Glutamatergic neuron (in vitro differentiated cells): ENCODE measurements around the gene ADAMTS17. TPM values are rescaled to one million over a fixed set of nuclear protein-coding genes. Genes with fewer than 3 reads are reported as not detected.

Experiments
- DNase-seq: peaks from one replicate; pipeline ENCODE4 v3.0.0; 2022
- H3K27ac Mint-ChIP-seq: one replicate; pipeline ENCODE4 v1.8.0; 2020; ENCODE audit warnings: mild to moderate bottlenecking, mixed read lengths, inconsistent platforms; ENCODE audit not compliant: unreplicated experiment
- H3K27me3 Mint-ChIP-seq: one replicate; pipeline ENCODE4 v1.8.0; 2020; ENCODE audit warnings: mild to moderate bottlenecking, moderate library complexity, mixed read lengths, inconsistent platforms; ENCODE audit not compliant: unreplicated experiment
- H3K36me3 Mint-ChIP-seq: one replicate; pipeline ENCODE4 v1.8.0; 2020; ENCODE audit warnings: mild to moderate bottlenecking, mixed read lengths, inconsistent platforms; ENCODE audit not compliant: unreplicated experiment
- H3K4me1 Mint-ChIP-seq: one replicate; pipeline ENCODE4 v1.8.0; 2020; ENCODE audit warnings: mild to moderate bottlenecking, low read depth, mixed read lengths, inconsistent platforms; ENCODE audit not compliant: unreplicated experiment
- H3K4me3 Mint-ChIP-seq: one replicate; pipeline ENCODE4 v1.8.0; 2020; ENCODE audit warnings: mild to moderate bottlenecking, mixed read lengths, inconsistent platforms; ENCODE audit not compliant: unreplicated experiment
- H3K9me3 Mint-ChIP-seq: one replicate; pipeline ENCODE4 v1.8.0; 2020; ENCODE audit warnings: mild to moderate bottlenecking, moderate library complexity, mixed read lengths, inconsistent platforms; ENCODE audit not compliant: unreplicated experiment
- CTCF ChIP-seq: fragments of 200-600 bp; sonication (generic); IDR thresholded peaks from one replicate; pipeline ENCODE4 v1.5.0; 2021; ENCODE audit not compliant: partially characterized antibody, unreplicated experiment
- total RNA-seq: library from RNA; stranded (reverse); fragmentation: NEBNext Ultra II Directional; extraction: Animal tissue kit (Norgen Biotek cat#: 25700); gene quantifications from one replicate; pipeline ENCODE4 v1.2.1, GENCODE V29; 2021; ENCODE audit not compliant: unreplicated experiment

The ADAMTS17 gene
- total RNA-seq, 1 donor from 2014 or later, result 6.8 TPM

- no peak for DNase-seq
- Mint-ChIP-seq H3K27ac (no peak overlapping the region), H3K4me1 (peaks cover 16% of the 10 kb centered on the region), H3K36me3 (peaks cover 12% of the 10 kb centered on the region), H3K4me3 (no peak overlapping the region), H3K27me3 (peaks cover 8% of the 10 kb centered on the region), H3K9me3 (no peaks in the 10 kb centered on the region)
- TF ChIP-seq CTCF, result no peak
Measured at GRCh38 chr15:99992611-99993231, 349.1 kb downstream of the ADAMTS17 start.

DNA sequence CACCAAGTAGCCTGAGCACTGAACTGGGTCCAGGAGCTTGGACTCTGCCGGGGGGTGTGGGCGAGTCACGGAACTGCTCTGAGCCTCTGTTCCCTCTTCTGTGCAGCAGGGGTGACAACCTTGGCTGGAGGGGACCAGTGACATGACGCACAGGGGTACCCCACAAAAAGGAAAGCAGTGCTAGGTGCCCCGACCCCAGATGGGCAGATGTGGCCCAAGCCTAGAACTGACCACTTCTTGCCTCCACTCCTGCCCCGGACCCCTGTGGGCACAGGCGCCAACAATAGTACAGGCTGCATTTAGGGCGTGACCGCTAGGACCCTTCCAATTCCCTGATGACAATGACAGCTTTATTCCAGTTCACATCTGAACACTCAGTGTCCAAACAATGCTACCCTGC lies 352.7 kb downstream of the ADAMTS17 start:
- Mint-ChIP-seq H3K27ac (no peak overlapping the region), H3K9me3 (peaks cover 4% of the 10 kb centered on the region), H3K4me3 (no peak overlapping the region), H3K36me3 (peaks cover 12% of the 10 kb centered on the region), H3K27me3 (peaks cover 7% of the 10 kb centered on the region), H3K4me1 (peaks cover 3% of the 10 kb centered on the region)
- no peak for DNase-seq
- TF ChIP-seq CTCF, result no peak

DNA sequence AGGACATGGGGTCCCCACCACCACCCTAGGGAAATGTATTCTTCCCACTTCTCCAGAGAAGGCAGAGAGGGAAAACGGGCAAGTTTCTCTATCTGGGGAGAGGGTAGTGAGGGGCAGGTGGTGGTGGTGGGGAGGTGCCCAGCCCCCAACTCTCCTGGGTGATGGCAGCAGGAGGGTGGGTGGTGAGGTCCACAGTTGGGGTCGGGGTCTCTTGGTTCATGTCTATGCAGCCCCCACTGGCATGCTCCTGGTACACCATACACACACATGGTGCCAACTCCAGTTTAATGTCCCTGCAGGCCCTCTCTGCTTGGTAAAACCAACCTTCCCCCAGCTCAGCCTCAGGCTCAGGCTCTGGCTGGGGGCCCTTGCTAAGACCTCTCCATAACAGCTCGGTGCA lies 354.1 kb downstream of the ADAMTS17 start:
- no peak overlapping the region for H3K4me3 Mint-ChIP-seq
- H3K27ac Mint-ChIP-seq, result no peak overlapping the region
- no peaks in the 10 kb centered on the region for H3K4me1 Mint-ChIP-seq
- TF ChIP-seq CTCF, result no peak
- peaks cover 4% of the 10 kb centered on the region for H3K9me3 Mint-ChIP-seq
- no peak for DNase-seq
- H3K36me3 Mint-ChIP-seq, result peaks cover 12% of the 10 kb centered on the region
- peaks cover 7% of the 10 kb centered on the region for H3K27me3 Mint-ChIP-seq

DNA sequence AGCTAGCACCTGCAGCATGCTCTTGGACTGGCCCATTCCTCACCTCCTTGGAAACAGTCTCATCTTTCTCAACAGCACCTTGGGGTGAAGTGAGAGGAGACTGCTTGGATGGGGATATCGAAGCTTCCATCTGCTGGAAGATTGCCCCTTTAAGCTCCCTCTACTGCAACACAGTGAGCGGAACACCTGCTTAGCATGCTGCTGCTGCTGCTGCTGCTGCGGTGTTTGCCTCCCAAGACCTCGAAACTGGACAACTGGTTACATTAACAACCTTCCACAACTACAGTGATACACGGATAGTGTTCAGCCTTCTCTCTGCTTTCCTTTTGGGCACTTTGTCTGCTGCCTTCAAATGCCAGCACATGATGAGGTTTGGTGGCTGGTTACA lies 354.7 kb downstream of the ADAMTS17 start:
- Mint-ChIP-seq H3K4me1 (peaks cover 3% of the 10 kb centered on the region), H3K9me3 (peaks cover 4% of the 10 kb centered on the region), H3K27ac (no peak overlapping the region), H3K27me3 (peaks cover 7% of the 10 kb centered on the region), H3K36me3 (peaks cover 12% of the 10 kb centered on the region), H3K4me3 (no peak overlapping the region)
- no peak for TF ChIP-seq CTCF
- DNase-seq, result no peak

GRCh38 chr15:99986297-99987118 lies 355.3 kb downstream of the ADAMTS17 start:
- no peak for TF ChIP-seq CTCF
- Mint-ChIP-seq H3K27ac (no peak overlapping the region), H3K27me3 (peaks cover 7% of the 10 kb centered on the region), H3K9me3 (peaks cover 4% of the 10 kb centered on the region), H3K4me3 (no peak overlapping the region), H3K36me3 (peaks cover 8% of the 10 kb centered on the region), H3K4me1 (peaks cover 3% of the 10 kb centered on the region)
- DNase-seq, result no peak
